ENCODE data around the gene FAM161B. TPM values are rescaled to one million over a fixed set of nuclear protein-coding genes. Genes with fewer than 3 reads are reported as not detected.
"Not testable (repeated sequence)": the region's sequence is repeated elsewhere in the genome, so short reads cannot be mapped to it uniquely, and the experiment has no call there.

Gene FAM161B
- total RNA-seq, 1 donor from 2014 or later: 3.7 TPM

- intact Hi-C loops (cut with DNase I): no loop called here
- DNase-seq (ENCODE audit: missing footprints) (no peak), ATAC-seq (no peak)
Measured at GRCh38 chr14:73953731-73954130, 3.8 kb upstream of the FAM161B start.

DNA sequence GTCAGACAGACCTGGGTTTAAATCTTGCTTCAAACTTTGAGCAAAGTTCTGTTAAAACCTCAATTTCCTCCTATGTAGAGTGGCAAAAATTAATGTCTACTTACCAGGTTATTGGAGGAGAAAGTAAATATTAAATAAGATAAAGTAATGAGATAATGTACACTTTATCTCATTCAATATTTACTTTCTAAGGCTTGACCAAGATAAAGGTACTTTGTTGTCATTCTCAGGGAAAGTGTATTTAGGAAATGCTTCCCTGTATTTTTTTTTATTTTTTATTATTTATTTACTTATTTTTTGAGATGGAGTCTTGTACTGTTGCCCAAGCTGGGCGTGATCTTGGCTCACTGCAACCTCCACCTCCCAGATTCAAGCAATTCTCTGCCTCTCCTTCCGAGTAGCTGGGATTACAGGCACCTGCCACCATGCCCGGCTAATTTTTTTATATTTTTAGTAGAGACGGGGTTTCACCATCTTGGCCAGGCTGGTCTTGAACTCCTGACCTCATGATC lies 4.7 kb downstream of the FAM161B start:
- no peak for ATAC-seq
- intact Hi-C loops (cut with DNase I): no loop called here
- DNase-seq (ENCODE audit: missing footprints): no peak

DNA sequence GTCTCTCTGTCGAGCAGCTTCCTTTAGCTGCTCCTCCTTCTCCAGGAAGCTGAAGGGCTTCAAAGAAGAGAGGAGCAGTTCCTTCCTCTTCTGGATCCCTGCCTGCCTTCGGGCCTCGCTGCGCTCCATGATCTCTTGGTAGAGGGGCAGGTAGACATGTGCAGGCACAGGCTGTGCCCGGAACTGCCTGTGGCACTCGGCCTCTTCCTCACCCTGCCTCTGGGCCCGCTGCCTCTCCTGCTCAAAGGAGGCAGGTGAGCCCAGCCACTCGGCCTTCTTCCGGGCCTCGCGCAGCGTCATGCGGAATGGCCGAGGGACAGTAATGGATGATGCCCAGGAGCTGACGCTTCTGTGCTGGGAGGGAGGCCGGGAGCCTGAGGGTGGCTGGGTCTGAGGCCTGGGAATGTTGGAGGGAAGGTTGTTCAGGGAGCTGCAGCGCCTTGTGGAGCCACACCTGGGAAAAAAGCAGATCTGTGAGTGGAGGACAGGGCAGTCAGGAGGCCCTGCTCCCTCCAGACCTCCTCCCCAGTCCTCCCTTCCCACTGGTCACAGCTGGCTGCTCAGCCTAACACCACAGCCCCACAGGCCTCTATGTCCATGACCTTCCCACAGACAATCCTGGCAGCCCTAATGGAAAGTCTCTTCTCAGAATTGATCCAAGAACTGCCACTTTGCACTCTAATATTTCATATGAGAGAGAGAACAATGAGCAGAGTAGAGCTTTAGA lies 5.3 kb downstream of the FAM161B start:
- intact Hi-C loops (cut with DNase I): no loop called here
- peak; percentile 56 for DNase-seq (ENCODE audit: missing footprints)
- no peak for ATAC-seq

DNA sequence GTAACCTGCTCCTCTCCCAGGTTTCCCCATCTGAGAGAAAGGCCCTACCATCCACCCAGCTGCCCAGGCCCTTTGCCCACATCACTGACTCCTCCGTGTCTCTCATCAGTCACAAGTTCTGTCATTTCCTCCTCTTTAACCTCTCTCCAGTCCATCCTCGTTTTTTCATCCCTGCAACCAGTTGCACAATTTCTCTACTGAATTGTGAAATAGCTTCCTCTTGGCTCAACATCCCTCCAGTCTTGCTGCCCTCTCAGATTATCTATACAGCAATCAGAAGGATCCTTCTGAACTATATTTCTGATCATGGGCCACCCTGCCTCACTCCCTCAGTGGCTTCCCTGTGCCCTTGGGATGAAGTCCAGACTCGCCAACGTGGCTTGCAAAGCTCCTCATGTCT lies 6.8 kb downstream of the FAM161B start:
- ATAC-seq: peak; percentile 80
- intact Hi-C loops (cut with DNase I): no loop called here

DNA sequence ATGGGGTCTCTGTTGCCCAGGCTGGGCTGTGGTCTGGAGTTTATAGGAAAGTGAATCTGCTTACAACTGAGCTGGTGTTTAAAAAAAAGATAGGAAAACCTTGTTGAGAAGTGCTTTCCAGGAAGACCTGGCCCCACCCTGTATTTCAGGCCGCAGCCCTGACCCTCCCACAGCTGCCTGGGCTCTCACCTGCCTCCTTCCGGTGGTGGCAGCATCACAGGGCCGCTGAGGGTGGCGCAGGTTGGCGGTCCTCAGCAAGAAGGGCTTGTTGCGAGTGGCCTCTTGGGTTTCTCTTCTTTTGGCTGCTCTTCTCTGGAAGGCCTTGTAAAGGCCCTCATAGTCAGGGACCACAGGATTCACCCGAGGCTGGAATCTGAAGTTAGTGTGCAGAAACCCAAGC lies 7.7 kb downstream of the FAM161B start:
- intact Hi-C loops (cut with DNase I): no loop called here
- no peak for ATAC-seq
- DNase-seq (ENCODE audit: missing footprints): no peak

More for the DNA sequence above, 6.8 kb downstream of the FAM161B start:
- no peak for DNase-seq (ENCODE audit: missing footprints)

- DNase-seq (ENCODE audit: missing footprints) (no peak), ATAC-seq (peak; percentile 42)
- intact Hi-C loops (cut with DNase I): no loop called here
Measured at GRCh38 chr14:73937012-73937411, 12.9 kb downstream of the FAM161B start.

DNA sequence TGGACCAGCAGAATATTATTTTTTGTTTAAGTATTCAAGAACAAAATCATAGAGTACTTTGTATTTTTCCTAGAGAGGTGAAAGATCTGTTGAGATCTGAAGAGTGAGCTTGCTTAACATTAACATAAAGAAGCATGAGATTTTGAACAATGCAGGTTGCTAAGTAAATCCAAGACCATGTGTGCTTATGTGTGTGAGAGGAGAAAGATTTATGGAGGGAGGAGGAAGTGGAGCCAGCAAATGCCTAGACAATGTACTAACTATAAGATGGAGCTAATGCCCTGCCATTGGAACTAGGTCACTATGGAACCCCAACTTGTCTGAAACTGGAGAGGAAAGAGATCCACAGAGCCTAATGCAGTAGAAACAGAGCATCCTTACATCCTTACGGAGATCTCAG lies 13.3 kb downstream of the FAM161B start:
- DNase-seq (ENCODE audit: missing footprints) (no peak), ATAC-seq (no peak)
- intact Hi-C loops (cut with DNase I): no loop called here

- intact Hi-C loops (cut with DNase I): no loop called here
- no peak for DNase-seq (ENCODE audit: missing footprints)
- no peak for ATAC-seq
Measured at GRCh38 chr14:73935666-73936065, 14.2 kb downstream of the FAM161B start.

- ATAC-seq (no peak), DNase-seq (ENCODE audit: missing footprints) (no peak)
- intact Hi-C loops (cut with DNase I): no loop called here
Measured at GRCh38 chr14:73924337-73924736, 25.6 kb downstream of the FAM161B start.

GRCh38 chr14:73919457-73919856 lies 30.4 kb downstream of the FAM161B start:
- DNase-seq (ENCODE audit: missing footprints); intact Hi-C loops (cut with DNase I): not testable (repeated sequence)

DNA sequence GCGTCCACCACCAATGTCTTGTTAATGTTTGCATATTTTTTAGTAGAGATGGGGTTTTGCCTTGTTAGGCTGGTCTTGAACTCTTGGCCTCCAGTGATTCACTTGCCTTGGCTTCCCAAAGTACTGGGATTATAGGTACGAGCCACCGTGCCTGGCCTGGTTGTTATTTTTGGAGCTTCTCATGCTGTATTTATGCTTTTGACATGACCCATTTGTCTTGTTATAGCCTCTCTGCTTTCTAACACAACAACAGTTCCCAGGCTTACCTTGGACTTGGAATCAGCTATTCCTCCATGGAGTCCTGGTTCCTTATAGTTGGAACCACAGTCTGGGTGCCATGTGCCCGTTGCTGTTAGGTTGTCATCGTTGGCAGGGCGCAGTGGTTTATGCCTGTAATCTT lies 33.6 kb downstream of the FAM161B start:
- intact Hi-C loops (cut with DNase I): no loop called here
- DNase-seq (ENCODE audit: missing footprints) (no peak), ATAC-seq (no peak)

More at GRCh38 chr14:73919457-73919856, 30.4 kb downstream of the FAM161B start:
- ATAC-seq: not testable (repeated sequence)

DNA sequence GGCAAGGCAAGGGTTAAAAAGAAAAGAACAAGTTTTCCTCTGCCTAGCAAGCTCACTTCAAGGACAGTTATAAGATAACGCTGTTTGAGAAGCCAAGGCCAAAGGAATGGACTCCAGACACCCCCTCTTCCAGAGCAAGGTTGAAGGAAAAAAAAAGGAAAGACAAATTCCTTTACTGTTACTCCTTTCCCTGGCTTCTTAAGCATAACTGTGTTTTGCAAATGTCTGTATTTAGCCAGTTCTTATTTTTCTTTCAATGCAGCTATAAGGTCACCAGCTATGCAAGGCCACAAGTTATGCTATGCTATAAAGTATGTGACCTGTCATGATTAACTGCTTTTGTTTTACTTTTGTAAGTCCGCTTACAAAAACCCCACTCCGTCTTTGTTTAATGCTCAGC lies 36.6 kb downstream of the FAM161B start:
- intact Hi-C loops (cut with DNase I): no loop called here
- DNase-seq (ENCODE audit: missing footprints) (no peak), ATAC-seq (no peak)

- DNase-seq (ENCODE audit: missing footprints): no peak
- intact Hi-C loops (cut with DNase I): no loop called here
- no peak for ATAC-seq
Measured at GRCh38 chr14:73909681-73910080, 40.2 kb downstream of the FAM161B start.

GRCh38 chr14:73903028-73903427 lies 46.9 kb downstream of the FAM161B start:
- intact Hi-C loops (cut with DNase I): no loop called here
- no peak for ATAC-seq
- no peak for DNase-seq (ENCODE audit: missing footprints)

- intact Hi-C loops (cut with DNase I): no loop called here
- no peak for ATAC-seq
- DNase-seq (ENCODE audit: missing footprints): no peak
Measured at GRCh38 chr14:73896521-73896920, 53.4 kb downstream of the FAM161B start.

DNA sequence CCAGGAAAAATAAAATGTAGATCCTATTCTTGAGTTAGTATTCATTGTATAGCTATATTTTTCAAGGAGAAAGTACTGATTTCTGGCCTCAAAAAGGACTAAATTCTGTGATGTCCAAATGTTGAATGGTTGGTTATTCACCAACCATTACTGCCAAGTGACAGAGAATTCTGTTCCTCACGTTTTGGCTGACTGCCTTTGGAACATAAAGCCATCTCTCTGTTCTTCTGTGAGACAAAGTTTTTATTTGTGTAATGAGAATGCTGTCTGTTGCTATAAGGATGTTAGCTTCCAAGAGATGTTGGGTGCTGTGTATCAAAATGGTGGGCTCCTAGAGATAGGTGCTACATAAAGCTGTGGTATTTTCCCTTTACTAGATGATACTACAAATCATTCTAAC lies 54.0 kb downstream of the FAM161B start:
- DNase-seq (ENCODE audit: missing footprints): no peak
- no peak for ATAC-seq
- intact Hi-C loops (cut with DNase I): no loop called here

- ATAC-seq; DNase-seq (ENCODE audit: missing footprints); intact Hi-C loops (cut with DNase I): not testable (repeated sequence)
Measured at GRCh38 chr14:73894180-73894687, 55.7 kb downstream of the FAM161B start.

DNA sequence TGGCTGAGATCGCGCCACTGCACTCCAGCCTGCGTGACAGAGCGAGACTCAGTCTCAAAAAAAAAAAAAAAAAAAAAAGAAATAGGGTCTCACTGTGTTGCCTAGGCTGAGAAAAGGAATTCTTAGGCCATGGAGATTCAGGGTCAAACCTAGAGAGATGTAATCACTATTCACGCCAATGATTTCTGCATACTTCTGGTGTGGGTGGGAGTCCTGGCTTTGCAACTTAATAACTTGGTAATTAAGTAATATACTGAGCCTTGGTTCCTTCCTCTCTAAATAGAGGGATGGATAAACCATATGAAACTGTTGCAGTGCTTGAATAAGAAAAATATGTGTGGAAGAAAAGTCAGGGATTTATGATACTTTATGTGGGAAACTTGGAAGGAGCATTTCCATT lies 60.5 kb downstream of the FAM161B start:
- ATAC-seq (no peak), DNase-seq (ENCODE audit: missing footprints) (no peak)
- intact Hi-C loops (cut with DNase I): loop anchor here (5.0 kb wide), 2 partner anchors 102 to 162 kb away; no protein-coding TSS in a partner anchor

DNA sequence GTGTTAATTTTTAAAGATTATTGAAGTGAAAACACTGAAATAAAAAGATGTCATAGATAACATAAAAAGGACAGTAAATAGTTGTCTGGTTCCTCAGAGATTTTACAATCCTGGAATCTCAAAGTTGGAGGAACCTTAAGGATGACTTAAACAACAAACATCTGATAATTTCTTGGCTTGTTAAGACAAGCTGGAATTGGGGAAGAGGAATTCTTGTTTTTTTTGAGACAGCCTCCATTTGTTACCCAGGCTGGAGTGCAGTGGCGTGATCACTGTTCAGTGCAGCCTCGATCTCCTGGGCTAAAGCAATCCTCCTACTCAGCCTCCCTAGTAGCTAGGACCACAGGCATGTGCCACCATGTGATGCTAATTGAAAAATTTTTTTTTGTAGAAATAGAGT lies 60.9 kb downstream of the FAM161B start:
- DNase-seq (ENCODE audit: missing footprints) (no peak), ATAC-seq (no peak)
- intact Hi-C loops (cut with DNase I): loop anchor here (5.0 kb wide), 2 partner anchors 102 to 162 kb away; no protein-coding TSS in a partner anchor

DNA sequence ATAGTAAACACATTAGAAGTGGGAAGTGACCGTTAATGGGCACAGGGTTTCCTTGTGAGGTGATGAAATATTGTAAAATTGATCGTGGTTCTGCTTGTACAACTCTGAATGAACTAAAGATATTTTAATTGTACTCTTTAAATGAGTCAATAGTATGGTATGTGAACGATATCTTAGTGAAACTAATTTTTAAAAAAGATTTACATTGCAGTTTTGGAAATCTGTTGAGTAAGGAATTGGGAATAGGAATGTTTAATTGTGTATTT lies 61.5 kb downstream of the FAM161B start:
- intact Hi-C loops (cut with DNase I): loop anchor here (5.0 kb wide), 2 partner anchors 101 to 161 kb away; no protein-coding TSS in a partner anchor
- no peak for ATAC-seq
- no peak for DNase-seq (ENCODE audit: missing footprints)
